ENCODE data around the gene SLC1A3.

SLC1A3 gene

DNA sequence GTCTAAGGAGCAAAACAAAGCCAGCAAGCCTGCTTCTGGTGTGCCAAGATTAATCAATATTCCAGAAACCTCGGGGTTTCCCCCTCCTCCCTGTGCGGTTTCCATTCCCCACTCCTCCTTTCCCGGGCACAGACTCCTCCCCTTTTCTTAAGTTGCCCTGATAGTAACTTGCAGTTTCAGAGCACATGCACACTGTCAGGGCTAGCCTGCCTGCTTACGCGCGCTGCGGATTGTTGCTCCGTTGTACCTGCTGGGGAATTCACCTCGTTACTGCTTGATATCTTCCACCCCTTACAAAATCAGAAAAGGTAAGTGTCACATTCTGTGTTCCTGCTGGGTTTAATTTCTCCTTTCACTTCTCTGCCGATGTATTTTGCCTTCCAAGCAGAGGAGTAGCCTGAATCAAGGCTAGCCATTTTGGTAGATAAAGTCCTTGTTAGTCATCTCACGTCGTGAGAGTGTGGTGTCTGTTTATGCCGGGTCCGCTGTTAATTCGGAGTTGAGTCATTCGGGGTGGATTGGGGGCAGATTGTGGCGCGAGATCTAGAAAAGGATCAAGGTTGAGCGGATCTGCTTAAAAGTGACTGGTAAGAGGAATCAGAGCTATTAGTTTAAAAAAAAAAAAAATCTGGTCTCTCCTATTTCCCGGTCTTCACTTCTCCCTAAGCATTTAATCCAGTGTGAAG is at the start of gene SLC1A3:
Gene SLC1A3, plus strand, starts transcription at position 179 of the 686 bp plus-strand sequence. CDS start 1,818 bp downstream, outside the sequence.
- TF ChIP-seq, protein P1, sequence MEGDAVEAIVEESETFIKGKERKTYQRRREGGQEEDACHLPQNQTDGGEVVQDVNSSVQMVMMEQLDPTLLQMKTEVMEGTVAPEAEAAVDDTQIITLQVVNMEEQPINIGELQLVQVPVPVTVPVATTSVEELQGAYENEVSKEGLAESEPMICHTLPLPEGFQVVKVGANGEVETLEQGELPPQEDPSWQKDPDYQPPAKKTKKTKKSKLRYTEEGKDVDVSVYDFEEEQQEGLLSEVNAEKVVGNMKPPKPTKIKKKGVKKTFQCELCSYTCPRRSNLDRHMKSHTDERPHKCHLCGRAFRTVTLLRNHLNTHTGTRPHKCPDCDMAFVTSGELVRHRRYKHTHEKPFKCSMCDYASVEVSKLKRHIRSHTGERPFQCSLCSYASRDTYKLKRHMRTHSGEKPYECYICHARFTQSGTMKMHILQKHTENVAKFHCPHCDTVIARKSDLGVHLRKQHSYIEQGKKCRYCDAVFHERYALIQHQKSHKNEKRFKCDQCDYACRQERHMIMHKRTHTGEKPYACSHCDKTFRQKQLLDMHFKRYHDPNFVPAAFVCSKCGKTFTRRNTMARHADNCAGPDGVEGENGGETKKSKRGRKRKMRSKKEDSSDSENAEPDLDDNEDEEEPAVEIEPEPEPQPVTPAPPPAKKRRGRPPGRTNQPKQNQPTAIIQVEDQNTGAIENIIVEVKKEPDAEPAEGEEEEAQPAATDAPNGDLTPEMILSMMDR (conservative IDR thresholded peaks at IDR 0.05): no peak
- TF ChIP-seq ZFX (IDR thresholded peaks at IDR 0.05): no peak
- H3K27ac ChIP-seq: peak within 1 kb of the TSS; percentile 62

DNA sequence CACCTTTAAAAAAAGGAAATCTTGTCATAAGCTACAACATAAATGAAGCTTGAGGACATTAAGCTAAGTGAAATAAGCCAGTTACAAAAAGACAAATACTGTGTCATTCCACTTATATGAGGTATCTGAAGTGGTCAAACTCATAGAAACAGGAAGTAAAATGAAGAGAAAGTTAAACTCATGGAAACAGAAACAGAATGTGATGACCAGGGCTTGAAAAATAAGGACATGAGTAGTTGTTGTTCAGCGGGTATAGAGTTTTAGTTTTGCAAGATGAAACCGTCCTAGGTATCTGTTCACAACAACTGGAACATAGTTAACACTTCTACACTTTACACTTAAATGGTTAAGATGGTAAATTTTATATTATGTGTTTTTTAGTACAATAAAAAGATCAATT is 47.8 kb upstream of the SLC1A3 start:
- TF ChIP-seq, protein P1 (conservative IDR thresholded peaks at IDR 0.05): no peak
- no peak for TF ChIP-seq ZFX (IDR thresholded peaks at IDR 0.05)
- no peak overlapping the region for H3K27ac ChIP-seq

- TF ChIP-seq ZFX (IDR thresholded peaks at IDR 0.05): no peak
- TF ChIP-seq, protein P1 (conservative IDR thresholded peaks at IDR 0.05): no peak
- H3K27ac ChIP-seq: no peak overlapping the region
These were observed 44.8 kb upstream of the SLC1A3 start for GRCh38 chr5:36561601-36562000.

GRCh38 chr5:36569491-36569890 is 36.9 kb upstream of the SLC1A3 start:
- H3K27ac ChIP-seq: no peak overlapping the region
- no peak for TF ChIP-seq ZFX (IDR thresholded peaks at IDR 0.05)

DNA sequence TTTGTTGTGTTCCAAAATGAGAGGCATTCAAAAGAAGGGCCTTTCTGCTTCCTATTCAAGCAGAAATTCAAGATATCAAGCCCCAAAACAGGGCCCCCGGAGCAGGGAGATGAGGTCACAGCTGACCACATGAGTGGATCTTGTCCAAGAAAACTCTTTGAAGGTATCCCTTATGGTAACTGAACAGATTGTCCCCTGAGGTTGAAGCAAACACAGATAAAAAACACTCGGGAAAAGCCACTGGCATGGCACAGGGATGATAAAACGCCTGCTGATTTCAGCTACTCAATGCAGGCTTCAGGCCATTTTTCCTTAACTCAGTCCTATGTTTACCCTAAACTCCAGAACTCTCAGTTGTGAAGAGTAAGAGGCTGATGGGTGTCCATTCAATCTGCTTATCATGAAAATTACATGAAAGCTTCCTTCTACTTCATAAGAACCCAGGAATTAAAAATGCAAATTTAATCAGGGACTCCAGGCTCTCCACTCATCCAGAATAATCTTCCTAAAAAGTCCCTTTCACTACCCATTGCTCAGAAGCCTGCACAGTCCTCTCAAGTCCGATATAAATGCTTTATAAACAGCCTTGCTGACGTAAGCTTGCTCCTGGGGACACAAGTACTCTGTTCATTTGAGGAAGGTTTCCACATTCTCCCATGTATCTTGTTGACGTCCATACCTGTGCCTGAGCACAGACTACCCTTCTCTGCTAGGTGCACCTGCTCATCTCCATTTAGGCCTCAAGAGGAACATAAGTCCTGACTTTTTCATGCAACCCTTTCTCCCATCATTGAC is 35.9 kb upstream of the SLC1A3 start:
- no peak overlapping the region for H3K27ac ChIP-seq
- TF ChIP-seq, protein P1 (conservative IDR thresholded peaks at IDR 0.05): no peak
- no peak for TF ChIP-seq ZFX (IDR thresholded peaks at IDR 0.05)

DNA sequence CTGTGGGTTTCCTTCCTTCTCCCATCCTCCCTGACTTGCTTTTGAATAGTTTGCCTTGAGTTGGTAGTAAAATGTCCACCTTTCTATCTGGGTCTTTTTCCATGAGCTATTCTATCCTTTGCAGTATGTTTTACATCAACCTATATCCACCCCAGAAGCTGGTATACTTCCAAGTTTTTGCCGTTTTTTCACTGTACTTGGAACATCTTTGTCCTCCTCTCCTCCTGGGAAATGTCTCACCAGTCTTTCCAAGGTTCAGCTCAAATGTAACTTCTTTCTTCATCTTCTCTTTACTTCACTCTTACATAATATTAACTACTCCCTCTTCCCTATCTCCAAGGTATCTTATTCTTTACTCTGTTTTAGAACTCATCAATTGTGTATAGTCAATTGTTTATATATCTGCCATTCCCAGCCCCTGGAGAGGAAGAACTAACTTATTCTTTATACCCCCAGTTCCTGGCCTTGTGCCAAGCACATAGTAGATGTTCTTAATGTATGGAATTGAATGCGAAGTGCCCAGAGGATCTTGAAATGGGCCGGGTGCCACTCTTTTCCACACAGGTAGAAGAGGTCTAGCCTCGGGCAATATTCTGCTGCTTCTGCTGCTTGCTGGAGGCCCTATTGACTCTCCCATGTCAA is 34.9 kb upstream of the SLC1A3 start:
- TF ChIP-seq ZFX (IDR thresholded peaks at IDR 0.05): no peak
- TF ChIP-seq, protein P1 (conservative IDR thresholded peaks at IDR 0.05): no peak
- no peak overlapping the region for H3K27ac ChIP-seq

GRCh38 chr5:36573438-36573837 is 33.0 kb upstream of the SLC1A3 start:
- no peak for TF ChIP-seq ZFX (IDR thresholded peaks at IDR 0.05)
- TF ChIP-seq, protein P1 (conservative IDR thresholded peaks at IDR 0.05): no peak
- no peak overlapping the region for H3K27ac ChIP-seq

Data from C4-2B (cell line).